ENCODE results near the gene RAB40C. TPM values are rescaled to one million over a fixed set of nuclear protein-coding genes. Genes with fewer than 3 reads are reported as not detected.

Gene RAB40C
- total RNA-seq, 1 donor from 2014 or later: 30.6 TPM

DNA sequence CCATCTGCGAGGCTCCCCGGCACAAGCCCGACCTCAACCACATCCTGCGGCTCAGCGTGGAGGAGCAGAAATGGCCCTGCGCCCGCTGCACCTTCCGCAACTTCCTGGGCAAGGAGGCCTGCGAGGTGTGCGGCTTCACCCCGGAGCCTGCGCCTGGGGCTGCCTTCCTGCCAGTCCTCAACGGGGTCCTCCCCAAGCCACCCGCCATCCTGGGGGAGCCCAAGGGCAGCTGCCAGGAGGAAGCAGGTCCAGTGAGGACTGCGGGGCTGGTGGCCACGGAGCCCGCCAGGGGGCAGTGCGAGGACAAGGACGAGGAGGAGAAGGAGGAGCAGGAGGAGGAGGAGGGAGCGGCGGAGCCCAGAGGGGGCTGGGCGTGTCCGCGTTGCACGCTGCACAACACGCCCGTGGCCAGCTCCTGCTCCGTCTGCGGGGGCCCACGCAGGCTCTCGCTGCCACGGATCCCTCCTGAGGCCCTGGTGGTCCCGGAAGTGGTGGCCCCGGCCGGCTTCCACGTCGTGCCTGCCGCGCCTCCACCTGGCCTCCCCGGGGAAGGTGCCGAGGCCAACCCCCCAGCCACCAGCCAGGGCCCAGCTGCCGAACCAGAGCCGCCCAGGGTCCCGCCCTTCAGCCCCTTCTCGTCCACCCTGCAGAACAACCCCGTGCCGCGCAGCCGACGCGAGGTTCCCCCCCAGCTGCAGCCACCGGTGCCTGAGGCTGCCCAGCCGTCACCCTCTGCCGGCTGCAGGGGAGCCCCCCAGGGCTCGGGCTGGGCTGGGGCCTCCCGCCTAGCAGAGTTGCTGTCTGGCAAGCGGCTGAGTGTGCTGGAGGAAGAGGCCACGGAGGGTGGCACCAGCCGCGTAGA, 42.7 kb upstream of the RAB40C start:
- peak; percentile 57 for TF ChIP-seq CTCF (IDR thresholded peaks at IDR 0.05; ENCODE audit: unreplicated experiment)
- H3K27ac Mint-ChIP-seq: no peak overlapping the region

GRCh38 chr16:548586-548985, 41.3 kb upstream of the RAB40C start:
- H3K27me3 Mint-ChIP-seq: no peaks in the 10 kb centered on the region
- no peaks in the 10 kb centered on the region for H3K36me3 Mint-ChIP-seq (ENCODE audit: insufficient read depth)
- H3K27ac Mint-ChIP-seq: no peak overlapping the region
- no peak overlapping the region for H3K4me3 Mint-ChIP-seq (ENCODE audit: low read depth)
- H3K9me3 Mint-ChIP-seq (ENCODE audit: low read depth): no peaks in the 10 kb centered on the region
- no peak for DNase-seq (ENCODE audit: low spot score, unreplicated experiment)
- no peaks in the 10 kb centered on the region for H3K4me1 Mint-ChIP-seq (ENCODE audit: low read depth)
- TF ChIP-seq CTCF (IDR thresholded peaks at IDR 0.05; ENCODE audit: unreplicated experiment): no peak

More for the DNA sequence above, 42.7 kb upstream of the RAB40C start:
- Mint-ChIP-seq H3K4me3 (ENCODE audit: low read depth) (no peak overlapping the region), H3K36me3 (ENCODE audit: insufficient read depth) (no peaks in the 10 kb centered on the region), H3K27me3 (no peaks in the 10 kb centered on the region), H3K9me3 (ENCODE audit: low read depth) (no peaks in the 10 kb centered on the region), H3K4me1 (ENCODE audit: low read depth) (no peaks in the 10 kb centered on the region)
- DNase-seq (ENCODE audit: low spot score, unreplicated experiment): no peak

GRCh38 chr16:549544-550263, 40.2 kb upstream of the RAB40C start:
- no peaks in the 10 kb centered on the region for H3K4me1 Mint-ChIP-seq (ENCODE audit: low read depth)
- H3K27me3 Mint-ChIP-seq: no peaks in the 10 kb centered on the region
- no peaks in the 10 kb centered on the region for H3K9me3 Mint-ChIP-seq (ENCODE audit: low read depth)
- DNase-seq (ENCODE audit: low spot score, unreplicated experiment): no peak
- H3K36me3 Mint-ChIP-seq (ENCODE audit: insufficient read depth): peaks cover 1% of the 10 kb centered on the region
- H3K4me3 Mint-ChIP-seq (ENCODE audit: low read depth): no peak overlapping the region
- TF ChIP-seq CTCF (IDR thresholded peaks at IDR 0.05; ENCODE audit: unreplicated experiment): peak; percentile 8
- no peak overlapping the region for H3K27ac Mint-ChIP-seq

DNA sequence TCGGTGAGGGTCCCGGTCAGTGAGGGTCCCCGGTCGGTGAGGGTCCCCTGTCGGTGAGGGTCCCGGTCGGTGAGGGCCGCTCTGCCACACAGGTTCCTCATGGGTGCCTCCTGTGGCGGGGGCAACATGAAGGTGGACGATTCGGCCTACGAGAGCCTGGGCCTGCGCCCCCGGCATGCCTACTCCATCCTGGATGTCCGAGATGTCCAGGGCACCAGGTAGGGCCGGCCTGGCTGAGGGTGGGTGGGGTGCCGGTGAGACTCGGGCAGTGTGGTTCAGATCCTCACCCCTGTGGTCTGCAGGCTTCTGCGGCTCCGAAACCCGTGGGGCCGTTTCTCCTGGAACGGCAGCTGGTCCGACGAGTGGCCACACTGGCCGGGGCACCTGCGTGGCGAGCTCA, 38.7 kb upstream of the RAB40C start:
- Mint-ChIP-seq H3K4me1 (ENCODE audit: low read depth) (no peaks in the 10 kb centered on the region), H3K27ac (no peak overlapping the region), H3K36me3 (ENCODE audit: insufficient read depth) (peaks cover 1% of the 10 kb centered on the region), H3K4me3 (ENCODE audit: low read depth) (no peak overlapping the region), H3K27me3 (no peaks in the 10 kb centered on the region), H3K9me3 (ENCODE audit: low read depth) (no peaks in the 10 kb centered on the region)
- no peak for TF ChIP-seq CTCF (IDR thresholded peaks at IDR 0.05; ENCODE audit: unreplicated experiment)
- DNase-seq (ENCODE audit: low spot score, unreplicated experiment): no peak

DNA sequence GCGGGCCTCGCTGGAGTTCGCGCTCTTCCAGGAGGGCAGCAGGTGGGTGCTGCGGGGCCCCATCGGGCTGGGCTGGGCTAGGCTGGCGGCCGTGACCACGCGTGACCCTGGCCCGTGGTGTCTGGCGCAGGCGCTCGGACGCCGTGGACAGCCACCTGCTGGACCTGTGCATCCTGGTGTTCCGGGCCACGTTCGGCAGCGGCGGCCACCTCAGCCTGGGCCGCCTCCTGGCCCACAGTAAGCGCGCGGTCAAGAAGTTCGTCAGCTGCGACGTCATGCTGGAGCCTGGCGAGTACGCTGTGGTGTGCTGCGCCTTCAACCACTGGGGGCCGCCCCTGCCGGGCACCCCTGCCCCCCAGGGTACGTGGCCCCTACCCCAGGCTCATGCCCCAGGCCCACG, 37.7 kb upstream of the RAB40C start:
- no peaks in the 10 kb centered on the region for H3K4me1 Mint-ChIP-seq (ENCODE audit: low read depth)
- H3K27me3 Mint-ChIP-seq: no peaks in the 10 kb centered on the region
- no peaks in the 10 kb centered on the region for H3K9me3 Mint-ChIP-seq (ENCODE audit: low read depth)
- H3K4me3 Mint-ChIP-seq (ENCODE audit: low read depth): no peak overlapping the region
- TF ChIP-seq CTCF (IDR thresholded peaks at IDR 0.05; ENCODE audit: unreplicated experiment): no peak
- no peak overlapping the region for H3K27ac Mint-ChIP-seq
- DNase-seq (ENCODE audit: low spot score, unreplicated experiment): no peak
- H3K36me3 Mint-ChIP-seq (ENCODE audit: insufficient read depth): peaks cover 1% of the 10 kb centered on the region

All from progenitor cell of endocrine pancreas (in vitro differentiated cells).